HG02588 (cell line): ENCODE measurements around the gene OR4C15.

Source experiments
- ATAC-seq: cut with Tn5 transposase; IDR thresholded peaks from one replicate; pipeline ENCODE4 v1.9.1; 2021; ENCODE audit warnings: mild to moderate bottlenecking, moderate library complexity; ENCODE audit not compliant: unreplicated experiment

The OR4C15 gene

GRCh38 chr11:55554169-55554568 is at the start of gene OR4C15:
TSS of gene OR4C15 (plus strand) at chr11:55554469. CDS start at chr11:55554469, 0 bp downstream.
- no peak for ATAC-seq

DNA sequence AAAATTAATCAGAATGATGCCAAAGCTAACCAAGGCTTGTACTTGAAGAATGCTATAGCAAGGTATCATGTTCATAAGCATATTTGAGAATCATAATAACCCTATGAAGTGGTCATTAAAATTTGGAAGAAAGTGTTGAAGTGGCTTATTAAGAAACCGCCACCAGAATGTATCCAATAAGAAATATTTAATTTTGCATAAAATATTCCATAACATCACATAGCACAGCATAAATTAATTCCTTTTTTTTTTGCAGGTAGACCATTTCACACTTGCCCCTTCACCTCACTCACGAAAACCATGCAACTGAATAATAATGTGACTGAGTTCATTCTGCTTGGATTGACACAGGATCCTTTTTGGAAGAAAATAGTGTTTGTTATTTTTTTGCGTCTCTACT is 17.6 kb downstream of the OR4C15 start, which contains the start of gene OR4C16:
OR4C16 (plus strand) TSS at position 301 of the 400 bp plus-strand sequence; CDS start at position 301, 0 bp downstream.
- ATAC-seq: no peak

DNA sequence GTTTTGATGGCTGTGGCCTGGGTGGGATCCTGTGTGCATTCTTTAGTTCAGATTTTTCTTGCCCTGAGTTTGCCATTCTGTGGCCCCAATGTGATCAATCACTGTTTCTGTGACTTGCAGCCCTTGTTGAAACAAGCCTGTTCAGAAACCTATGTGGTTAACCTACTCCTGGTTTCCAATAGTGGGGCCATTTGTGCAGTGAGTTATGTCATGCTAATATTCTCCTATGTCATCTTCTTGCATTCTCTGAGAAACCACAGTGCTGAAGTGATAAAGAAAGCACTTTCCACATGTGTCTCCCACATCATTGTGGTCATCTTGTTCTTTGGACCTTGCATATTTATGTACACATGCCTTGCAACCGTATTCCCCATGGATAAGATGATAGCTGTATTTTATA is 18.3 kb downstream of the OR4C15 start:
- peak; percentile 93 for ATAC-seq
